Lower lobe of right lung (tissue), 2 donors: ENCODE results near the gene MARCHF3. TPM values are rescaled to one million over a fixed set of nuclear protein-coding genes. Genes with fewer than 3 reads are reported as not detected.

ENCODE experiments used
- ATAC-seq, 2 donors: fragments of 200-7000 bp; cut with Tn5 transposase; one replicate each; pipeline ENCODE4 v1.9.1; 2020 to 2022; ENCODE audit warnings: mild to moderate bottlenecking in 2 of 2, moderate library complexity in 2 of 2
- DNase-seq: peaks from one replicate; pipeline ENCODE4 v3.0.0-alpha.2; 2020
- H3K27ac ChIP-seq: fragments of 200-600 bp; one replicate; pipeline ENCODE4 v1.8.0; 2022
- H3K27me3 ChIP-seq: fragments of 200-600 bp; one replicate; pipeline ENCODE4 v1.8.0; 2022; ENCODE audit warnings: low read depth
- H3K36me3 ChIP-seq: fragments of 200-600 bp; one replicate; pipeline ENCODE4 v1.8.0; 2022; ENCODE audit warnings: mild to moderate bottlenecking
- H3K4me1 ChIP-seq: fragments of 200-600 bp; one replicate; pipeline ENCODE4 v1.8.0; 2022
- H3K4me3 ChIP-seq: fragments of 200-600 bp; one replicate; pipeline ENCODE4 v1.8.0; 2022; ENCODE audit warnings: mild to moderate bottlenecking
- H3K9me3 ChIP-seq: fragments of 200-600 bp; one replicate; pipeline ENCODE4 v1.8.0; 2022
- intact Hi-C: fragments of 100-400 bp; cut with DNase I; formaldehyde crosslinking; loops from one replicate; pipeline ENCODE4 v1.11.0; 2022
- total RNA-seq: library from RNA; stranded (reverse); fragmentation: NEBNext Ultra II Directional; extraction: Animal tissue kit (Norgen Biotek cat#: 25700); gene quantifications from one replicate; pipeline ENCODE4 v1.2.1, GENCODE V29; 2021
- TF ChIP-seq, protein P1 (sequence below): fragments of 200-600 bp; IDR thresholded peaks from one replicate; pipeline ENCODE4 v1.8.0; 2022; ENCODE audit warnings: antibody characterized with exemption, mild to moderate bottlenecking
- donor health status: DM: no; HTN: yes; CAD: no; lungs with severe emphysema.

The MARCHF3 gene
- total RNA-seq, 1 donor from 2014 or later, result 14.3 TPM

DNA sequence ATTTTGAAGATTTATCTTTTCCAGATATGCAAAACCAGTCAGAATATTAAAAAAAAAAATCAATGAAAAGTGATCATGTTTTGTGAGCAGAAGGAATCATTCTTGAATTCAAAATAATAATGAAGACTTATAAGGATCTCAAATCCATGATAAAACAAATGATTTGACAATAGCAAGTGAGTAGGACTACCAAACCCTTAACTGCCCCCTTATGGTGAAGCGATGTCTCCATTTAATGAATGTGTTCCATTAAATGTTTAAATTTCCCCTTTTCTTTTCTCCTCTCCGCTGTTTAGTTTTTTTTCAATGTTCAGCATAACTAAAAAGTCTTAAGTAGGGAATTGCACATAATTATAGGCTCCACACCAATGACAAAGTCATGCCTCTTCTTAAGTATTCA, 12.2 kb upstream of the MARCHF3 start:
- no peak for ATAC-seq
- H3K9me3 ChIP-seq, result no peaks in the 10 kb centered on the region
- H3K4me3 ChIP-seq, result no peak overlapping the region
- DNase-seq, result no peak
- TF ChIP-seq, protein P1, sequence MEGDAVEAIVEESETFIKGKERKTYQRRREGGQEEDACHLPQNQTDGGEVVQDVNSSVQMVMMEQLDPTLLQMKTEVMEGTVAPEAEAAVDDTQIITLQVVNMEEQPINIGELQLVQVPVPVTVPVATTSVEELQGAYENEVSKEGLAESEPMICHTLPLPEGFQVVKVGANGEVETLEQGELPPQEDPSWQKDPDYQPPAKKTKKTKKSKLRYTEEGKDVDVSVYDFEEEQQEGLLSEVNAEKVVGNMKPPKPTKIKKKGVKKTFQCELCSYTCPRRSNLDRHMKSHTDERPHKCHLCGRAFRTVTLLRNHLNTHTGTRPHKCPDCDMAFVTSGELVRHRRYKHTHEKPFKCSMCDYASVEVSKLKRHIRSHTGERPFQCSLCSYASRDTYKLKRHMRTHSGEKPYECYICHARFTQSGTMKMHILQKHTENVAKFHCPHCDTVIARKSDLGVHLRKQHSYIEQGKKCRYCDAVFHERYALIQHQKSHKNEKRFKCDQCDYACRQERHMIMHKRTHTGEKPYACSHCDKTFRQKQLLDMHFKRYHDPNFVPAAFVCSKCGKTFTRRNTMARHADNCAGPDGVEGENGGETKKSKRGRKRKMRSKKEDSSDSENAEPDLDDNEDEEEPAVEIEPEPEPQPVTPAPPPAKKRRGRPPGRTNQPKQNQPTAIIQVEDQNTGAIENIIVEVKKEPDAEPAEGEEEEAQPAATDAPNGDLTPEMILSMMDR, result peak; percentile 15
- intact Hi-C loops, result no loop called here
- H3K36me3 ChIP-seq, result peaks cover 7% of the 10 kb centered on the region
- H3K27ac ChIP-seq, result no peak overlapping the region
- peaks cover 4% of the 10 kb centered on the region for H3K4me1 ChIP-seq
- H3K27me3 ChIP-seq, result no peaks in the 10 kb centered on the region

DNA sequence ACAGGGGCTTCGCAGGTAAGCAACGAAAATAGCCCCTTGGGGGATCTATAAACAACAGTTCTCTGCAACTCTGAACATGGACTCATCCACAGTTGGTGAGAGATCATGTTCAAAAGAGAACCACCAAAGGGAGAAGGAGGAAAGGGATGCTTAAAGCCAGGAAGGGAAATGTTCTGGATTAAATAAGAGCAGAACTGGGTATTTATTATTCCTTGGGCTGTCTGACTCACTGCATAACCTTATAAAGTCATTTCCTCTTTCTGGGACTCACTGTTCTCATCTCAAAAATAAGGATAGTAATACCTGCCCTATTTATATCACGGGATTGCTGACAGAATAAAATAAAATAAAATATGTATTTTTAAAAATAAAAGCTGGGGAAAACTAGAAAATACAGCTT, 11.2 kb upstream of the MARCHF3 start:
- ATAC-seq, result no peak
- Histone ChIP-seq H3K4me3 (no peak overlapping the region), H3K9me3 (no peaks in the 10 kb centered on the region), H3K27ac (peak overlapping the region; percentile 43), H3K36me3 (peaks cover 5% of the 10 kb centered on the region), H3K4me1 (peaks cover 4% of the 10 kb centered on the region), H3K27me3 (no peaks in the 10 kb centered on the region)
- DNase-seq, result no peak
- intact Hi-C loops, result no loop called here
- TF ChIP-seq, protein P1, result no peak

DNA sequence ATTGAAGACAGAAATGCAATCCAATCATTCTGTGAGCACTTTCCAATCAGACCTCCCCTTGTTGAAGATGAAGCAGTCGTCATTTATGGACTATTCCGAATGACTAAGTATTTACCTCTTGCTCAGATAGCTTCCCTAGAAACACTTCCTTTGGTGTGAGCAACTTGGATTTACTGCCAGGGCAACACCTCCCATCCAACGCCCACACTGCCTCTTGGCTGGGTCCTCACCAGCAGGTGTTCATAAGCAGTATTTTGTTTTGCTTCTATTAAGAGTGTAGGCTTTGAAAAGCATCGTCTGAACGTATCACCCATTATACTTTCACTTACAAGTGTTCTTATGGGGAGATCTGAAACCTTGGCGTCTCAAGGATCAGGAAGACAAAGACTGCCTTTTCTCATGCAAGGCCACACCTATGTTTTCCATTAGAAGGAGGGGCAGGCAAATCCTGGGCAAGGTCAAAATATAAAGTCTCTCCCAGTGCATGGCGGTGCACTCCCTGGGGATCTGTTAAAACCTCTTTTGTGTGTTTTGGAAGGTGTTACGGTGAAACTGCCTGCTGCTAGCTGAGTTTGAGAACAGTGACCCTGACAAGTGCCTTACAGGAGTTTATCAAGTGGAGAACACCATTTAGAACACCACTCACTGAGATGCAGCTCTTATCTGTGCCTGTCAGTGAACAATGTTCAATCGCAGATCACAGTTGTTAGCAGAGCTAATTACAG, 10.6 kb upstream of the MARCHF3 start:
- Histone ChIP-seq H3K4me3 (no peak overlapping the region), H3K4me1 (peaks cover 4% of the 10 kb centered on the region), H3K27ac (peak overlapping the region; percentile 43), H3K27me3 (no peaks in the 10 kb centered on the region), H3K36me3 (no peaks in the 10 kb centered on the region), H3K9me3 (no peaks in the 10 kb centered on the region)
- TF ChIP-seq, protein P1, result no peak
- ATAC-seq (peak; percentile 39 to 51), DNase-seq (no peak)
- intact Hi-C loops, result no loop called here

DNA sequence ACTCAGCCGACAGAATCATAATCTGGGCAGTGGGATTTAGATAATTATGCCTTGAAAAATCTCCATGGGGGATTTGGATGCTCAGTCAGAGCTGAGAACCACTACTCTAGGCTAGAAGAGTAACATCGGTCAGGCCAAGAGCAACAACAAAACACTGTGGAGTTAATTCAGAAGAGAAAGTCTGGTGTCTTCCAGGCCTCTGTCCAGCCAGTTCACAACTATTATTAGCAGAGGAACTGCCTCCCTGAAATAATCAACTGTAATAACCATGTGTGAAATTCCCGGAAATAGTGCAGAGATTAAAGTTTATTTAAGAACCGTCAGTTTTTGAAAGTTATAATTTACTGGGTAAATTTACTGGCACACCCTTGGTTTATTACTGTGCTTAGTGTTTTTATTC, 8.2 kb upstream of the MARCHF3 start:
- no peak for ATAC-seq
- no peak overlapping the region for H3K27ac ChIP-seq
- H3K4me1 ChIP-seq, result peaks cover 4% of the 10 kb centered on the region
- no peak overlapping the region for H3K4me3 ChIP-seq
- H3K9me3 ChIP-seq, result no peaks in the 10 kb centered on the region
- intact Hi-C loops, result no loop called here
- DNase-seq, result no peak
- no peaks in the 10 kb centered on the region for H3K27me3 ChIP-seq
- TF ChIP-seq, protein P1, result no peak
- no peaks in the 10 kb centered on the region for H3K36me3 ChIP-seq

DNA sequence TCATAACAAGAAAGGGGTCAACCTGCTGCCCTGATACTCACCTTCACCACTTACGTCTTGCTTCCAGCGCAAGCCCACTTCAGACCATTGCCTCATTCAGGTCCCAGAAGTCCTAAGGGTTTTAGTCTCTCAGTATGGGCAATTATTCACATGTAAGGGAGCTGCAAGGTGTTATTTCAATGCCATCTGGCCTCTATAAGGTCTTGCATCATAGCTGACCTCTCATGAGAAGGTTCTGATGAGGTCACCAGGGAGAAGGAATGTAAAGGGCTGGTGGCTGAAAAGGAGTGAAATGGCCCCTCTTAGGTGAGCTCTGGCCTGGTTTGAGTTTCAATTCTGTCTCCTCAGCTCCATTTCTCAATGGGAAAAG, 1.5 kb upstream of the MARCHF3 start:
- Histone ChIP-seq H3K9me3 (no peaks in the 10 kb centered on the region), H3K36me3 (no peaks in the 10 kb centered on the region), H3K27me3 (no peaks in the 10 kb centered on the region), H3K4me3 (no peak overlapping the region), H3K27ac (no peak overlapping the region), H3K4me1 (peaks cover 13% of the 10 kb centered on the region)
- ATAC-seq (no peak), DNase-seq (no peak)
- intact Hi-C loops, result no loop called here
- TF ChIP-seq, protein P1, result no peak
